Stimulated activated CD4-positive, alpha-beta T cell treated with anti-CD3 and anti-CD28 coated beads, Interleukin-4, amount 100 ng/mL, for 24 hours (primary cell): Measurements from ENCODE around the gene DAGLA.

ENCODE experiments used
- DNase-seq: peaks from one replicate; pipeline ENCODE4 v3.0.0-alpha.2; 2020

Gene DAGLA

DNA sequence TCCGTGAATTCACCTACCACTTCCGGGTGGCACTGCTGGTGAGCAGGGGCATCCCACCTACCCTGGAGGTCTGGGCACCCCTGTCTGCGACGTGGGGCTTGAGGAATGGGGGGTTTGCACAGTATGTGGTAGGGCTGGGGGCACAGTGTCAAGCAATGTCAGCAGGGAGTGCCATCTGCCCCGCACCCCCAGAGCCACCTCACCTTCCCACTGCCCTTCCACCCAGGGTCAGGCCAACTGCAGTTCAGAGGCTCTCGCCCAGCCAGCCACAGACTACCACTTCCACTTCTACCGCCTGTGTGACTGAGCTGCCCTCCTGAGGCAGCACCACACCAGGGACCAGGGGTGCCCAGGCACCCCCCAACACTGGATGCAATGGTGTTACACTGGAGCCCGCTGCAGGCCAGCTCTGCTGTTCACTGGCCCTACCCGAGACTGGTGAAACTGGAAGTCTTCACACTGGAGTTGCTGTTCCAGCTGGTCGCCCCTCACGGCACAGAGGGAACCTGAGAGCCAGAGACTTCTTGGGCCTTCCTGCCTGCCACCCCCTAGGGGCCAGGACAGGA, 105.7 kb downstream of the DAGLA start:
- DNase-seq: no peak

DNA sequence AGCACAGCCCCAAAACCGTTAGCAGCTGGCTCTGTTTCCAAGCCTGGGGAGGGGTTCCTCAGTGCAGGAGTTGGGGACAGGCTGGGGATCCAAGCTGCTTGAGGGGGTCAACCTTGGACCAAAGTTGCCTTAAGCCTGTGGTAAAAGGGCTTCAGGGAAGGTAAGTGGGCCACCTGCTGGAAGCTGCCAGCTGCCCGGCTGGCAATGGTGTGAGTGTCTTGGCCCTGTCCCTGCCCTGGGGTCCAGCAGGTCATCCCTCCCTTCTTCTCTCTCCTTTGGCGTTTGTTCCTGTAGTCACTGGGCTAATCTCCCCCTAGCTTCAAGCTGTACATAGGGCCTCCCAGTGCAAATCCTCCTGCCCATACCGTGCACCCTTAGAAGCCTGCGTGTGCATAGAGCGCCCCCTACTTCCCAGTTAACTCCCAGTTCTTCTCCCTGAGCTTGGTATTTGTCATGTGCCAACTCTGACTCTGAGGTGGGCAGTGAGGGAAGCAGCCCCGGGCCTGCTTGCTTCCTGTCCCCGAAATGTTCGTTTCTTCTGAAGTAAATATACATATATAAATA, 107.8 kb downstream of the DAGLA start:
- DNase-seq: no peak

DNA sequence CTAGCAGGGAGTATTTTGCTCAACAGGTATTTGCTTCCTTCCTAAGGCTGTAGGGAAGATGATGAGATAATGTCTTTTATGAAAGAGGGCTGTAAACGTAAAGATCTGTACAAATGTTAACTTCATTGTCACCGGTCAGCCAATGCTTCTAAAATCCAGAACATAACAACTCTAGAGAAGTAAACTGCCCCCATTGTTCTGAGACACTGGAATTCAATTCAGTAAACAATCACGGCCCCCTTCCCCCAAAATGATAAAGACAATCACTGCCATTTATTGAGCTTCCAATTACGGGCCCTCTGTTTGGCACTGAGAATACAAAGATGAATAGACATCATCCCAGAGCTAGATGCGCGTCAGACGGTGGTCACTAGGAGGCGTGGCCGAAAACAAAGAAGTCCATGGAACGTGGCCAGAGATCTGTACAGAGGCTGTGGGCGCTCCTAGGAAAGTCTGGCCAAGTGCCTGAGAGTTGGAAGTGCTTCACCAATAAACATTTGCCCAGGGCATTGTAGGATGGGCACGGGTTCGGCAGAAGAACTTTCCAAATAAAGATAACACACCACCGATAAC, 111.6 kb downstream of the DAGLA start:
- DNase-seq: peak; percentile 45

DNA sequence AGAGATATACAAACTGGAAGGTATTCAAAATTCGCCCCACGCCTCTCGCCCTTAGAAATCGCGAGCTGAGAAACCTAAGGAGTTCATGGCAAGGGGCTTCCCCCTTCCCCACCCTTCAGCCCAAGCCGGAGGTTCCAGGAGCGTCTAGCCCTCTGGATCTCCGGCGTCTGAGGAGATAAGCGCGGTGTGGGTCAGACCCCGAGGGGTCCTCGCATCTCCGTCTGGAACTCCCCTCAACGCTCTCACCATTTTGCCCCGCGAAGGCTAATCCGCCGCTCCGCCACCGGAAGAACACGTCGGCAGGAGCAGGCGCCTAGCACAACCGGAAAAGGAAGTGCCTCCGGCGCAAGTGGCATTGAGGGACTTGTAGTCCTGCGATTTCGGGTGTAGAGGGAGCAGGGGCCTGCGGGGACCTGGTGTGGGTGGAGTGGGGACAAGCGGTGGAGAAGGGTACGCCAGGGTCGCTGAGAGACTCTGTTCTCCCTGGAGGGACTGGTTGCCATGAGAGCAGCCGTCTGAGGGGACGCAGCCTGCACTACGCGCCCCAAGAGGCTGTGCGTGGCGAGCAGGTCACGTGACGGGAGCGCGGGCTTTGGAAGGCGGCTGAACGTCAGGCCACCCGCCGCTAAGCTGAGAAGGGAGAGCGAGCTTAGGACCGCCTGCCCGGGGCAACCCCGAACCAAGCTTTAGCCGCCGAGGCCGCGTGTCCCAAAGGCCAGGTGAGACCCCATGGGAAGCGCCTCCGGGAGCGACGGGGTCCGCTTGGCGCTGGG, 112.3 kb downstream of the DAGLA start, which contains the start of the genes FEN1 and TMEM258:
TSS of gene FEN1 (plus strand) at position 602 of the 773 bp plus-strand sequence. CDS start 2,451 bp downstream, outside the sequence.
TSS of gene TMEM258 (minus strand) at position 290 of the 773 bp plus-strand sequence. CDS start at position 249, 41 bp downstream.
- DNase-seq: peak; percentile 90

DNA sequence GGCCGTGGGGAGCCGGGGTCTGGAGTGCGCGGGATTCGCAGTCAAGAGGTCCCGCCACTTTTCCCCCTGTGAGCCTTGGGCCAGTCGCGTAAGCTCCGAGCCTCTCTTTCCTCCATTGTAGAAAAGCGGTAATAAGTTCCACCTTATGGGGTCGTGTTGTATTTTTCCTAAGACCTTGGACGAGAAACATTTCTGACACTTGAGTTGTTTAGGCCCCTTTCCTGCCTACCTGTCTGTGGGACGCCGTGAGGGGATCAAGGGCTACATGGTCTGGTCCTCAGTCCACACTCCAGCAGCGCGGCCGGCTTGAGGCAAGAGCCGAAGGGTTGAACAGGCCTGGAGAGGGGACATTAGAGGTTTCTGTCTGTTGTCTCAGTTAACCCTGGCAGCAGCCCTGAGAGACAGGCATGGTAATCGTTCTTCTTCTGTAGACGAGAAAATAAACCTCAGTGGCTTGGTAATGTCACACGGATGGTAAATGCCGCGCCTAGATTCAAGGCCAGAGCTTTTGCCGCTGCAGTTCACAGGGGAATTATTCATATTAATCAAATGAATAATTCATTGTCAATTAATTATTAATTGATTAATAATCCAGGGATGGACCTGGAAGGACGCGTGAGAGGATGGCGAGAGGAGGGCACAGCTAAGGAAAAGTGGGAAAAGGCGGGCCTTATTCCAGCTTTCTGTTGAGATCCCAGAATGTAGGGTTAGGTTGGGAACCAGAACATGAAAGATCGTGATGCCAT, 113.1 kb downstream of the DAGLA start:
- DNase-seq: no peak

DNA sequence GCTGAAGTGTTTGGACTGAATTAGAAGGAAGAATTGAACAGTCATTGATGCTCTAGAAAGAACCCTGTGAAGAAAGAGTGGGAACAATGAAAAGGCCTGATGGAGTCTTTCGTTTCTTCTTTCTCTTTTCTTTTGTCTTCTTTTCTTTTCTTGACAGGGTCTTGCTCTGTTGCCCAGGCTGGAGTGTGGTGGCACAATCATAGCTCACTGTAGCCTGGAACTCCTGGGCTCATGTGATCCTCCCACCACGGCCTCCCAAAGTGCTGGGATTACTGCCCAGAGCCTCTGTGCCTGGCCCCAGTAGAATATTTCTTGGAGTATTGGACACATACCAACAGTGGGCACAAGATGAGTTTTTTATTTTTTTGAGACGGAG, 113.6 kb downstream of the DAGLA start:
- DNase-seq: no peak

DNA sequence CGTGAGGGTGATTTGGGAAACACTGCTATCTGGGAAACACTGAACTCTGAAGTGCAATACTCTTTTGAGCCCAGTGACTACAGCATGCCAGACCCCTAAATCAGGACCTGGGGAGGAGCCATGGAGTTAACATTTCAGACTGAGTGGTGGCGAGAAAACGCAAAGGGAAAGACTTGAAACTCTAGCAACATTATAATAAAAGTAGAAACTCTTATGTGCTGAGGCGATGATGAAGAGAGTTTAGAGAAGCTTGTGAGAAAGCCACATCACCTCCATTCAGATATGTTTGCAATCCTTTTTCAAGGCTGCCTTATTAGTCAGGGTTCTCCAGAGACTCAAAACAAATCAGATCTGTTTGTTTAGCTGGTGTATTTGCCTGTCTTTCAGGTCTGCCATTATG, 114.4 kb downstream of the DAGLA start:
- DNase-seq: no peak

DNA sequence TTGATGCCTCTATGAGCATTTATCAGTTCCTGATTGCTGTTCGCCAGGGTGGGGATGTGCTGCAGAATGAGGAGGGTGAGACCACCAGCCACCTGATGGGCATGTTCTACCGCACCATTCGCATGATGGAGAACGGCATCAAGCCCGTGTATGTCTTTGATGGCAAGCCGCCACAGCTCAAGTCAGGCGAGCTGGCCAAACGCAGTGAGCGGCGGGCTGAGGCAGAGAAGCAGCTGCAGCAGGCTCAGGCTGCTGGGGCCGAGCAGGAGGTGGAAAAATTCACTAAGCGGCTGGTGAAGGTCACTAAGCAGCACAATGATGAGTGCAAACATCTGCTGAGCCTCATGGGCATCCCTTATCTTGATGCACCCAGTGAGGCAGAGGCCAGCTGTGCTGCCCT, 115.3 kb downstream of the DAGLA start:
- DNase-seq: no peak

DNA sequence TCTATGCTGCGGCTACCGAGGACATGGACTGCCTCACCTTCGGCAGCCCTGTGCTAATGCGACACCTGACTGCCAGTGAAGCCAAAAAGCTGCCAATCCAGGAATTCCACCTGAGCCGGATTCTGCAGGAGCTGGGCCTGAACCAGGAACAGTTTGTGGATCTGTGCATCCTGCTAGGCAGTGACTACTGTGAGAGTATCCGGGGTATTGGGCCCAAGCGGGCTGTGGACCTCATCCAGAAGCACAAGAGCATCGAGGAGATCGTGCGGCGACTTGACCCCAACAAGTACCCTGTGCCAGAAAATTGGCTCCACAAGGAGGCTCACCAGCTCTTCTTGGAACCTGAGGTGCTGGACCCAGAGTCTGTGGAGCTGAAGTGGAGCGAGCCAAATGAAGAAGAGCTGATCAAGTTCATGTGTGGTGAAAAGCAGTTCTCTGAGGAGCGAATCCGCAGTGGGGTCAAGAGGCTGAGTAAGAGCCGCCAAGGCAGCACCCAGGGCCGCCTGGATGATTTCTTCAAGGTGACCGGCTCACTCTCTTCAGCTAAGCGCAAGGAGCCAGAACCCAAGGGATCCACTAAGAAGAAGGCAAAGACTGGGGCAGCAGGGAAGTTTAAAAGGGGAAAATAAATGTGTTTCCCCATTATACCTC, 115.8 kb downstream of the DAGLA start:
- no peak for DNase-seq
